Measurements from ENCODE around the gene DNAJB11.

- TF ChIP-seq CTCF (conservative IDR thresholded peaks at IDR 0.05), result no peak
- no peak for TF ChIP-seq ZFX (IDR thresholded peaks at IDR 0.05)
These were observed 29.3 kb downstream of the DNAJB11 start for GRCh38 chr3:186599785-186600166.

All from C4-2B (cell line).